ENCODE results near the gene USP47.

USP47 gene

DNA sequence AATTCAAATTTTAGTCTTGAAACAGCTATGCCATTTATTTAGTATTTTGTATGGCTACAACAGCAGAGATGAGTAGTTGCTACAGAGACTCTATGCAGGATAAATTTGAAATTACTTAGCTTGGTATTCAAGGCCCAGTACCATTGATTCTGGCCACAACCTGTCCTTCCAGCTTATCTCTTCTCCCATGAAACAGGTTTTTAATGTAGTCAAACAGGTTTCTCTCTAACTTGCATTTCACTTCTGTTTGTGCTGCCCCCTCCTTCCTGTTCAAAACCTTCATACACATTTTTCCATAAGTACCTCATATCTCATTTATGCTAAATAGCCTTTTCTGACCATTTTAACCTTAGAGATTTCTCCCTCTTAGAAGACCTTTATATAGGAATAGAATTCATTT is 3.3 kb downstream of the USP47 start:
- H3K27ac ChIP-seq = peak overlapping the region; percentile 99
- TF ChIP-seq, protein P1, sequence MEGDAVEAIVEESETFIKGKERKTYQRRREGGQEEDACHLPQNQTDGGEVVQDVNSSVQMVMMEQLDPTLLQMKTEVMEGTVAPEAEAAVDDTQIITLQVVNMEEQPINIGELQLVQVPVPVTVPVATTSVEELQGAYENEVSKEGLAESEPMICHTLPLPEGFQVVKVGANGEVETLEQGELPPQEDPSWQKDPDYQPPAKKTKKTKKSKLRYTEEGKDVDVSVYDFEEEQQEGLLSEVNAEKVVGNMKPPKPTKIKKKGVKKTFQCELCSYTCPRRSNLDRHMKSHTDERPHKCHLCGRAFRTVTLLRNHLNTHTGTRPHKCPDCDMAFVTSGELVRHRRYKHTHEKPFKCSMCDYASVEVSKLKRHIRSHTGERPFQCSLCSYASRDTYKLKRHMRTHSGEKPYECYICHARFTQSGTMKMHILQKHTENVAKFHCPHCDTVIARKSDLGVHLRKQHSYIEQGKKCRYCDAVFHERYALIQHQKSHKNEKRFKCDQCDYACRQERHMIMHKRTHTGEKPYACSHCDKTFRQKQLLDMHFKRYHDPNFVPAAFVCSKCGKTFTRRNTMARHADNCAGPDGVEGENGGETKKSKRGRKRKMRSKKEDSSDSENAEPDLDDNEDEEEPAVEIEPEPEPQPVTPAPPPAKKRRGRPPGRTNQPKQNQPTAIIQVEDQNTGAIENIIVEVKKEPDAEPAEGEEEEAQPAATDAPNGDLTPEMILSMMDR (conservative IDR thresholded peaks at IDR 0.05) = no peak

DNA sequence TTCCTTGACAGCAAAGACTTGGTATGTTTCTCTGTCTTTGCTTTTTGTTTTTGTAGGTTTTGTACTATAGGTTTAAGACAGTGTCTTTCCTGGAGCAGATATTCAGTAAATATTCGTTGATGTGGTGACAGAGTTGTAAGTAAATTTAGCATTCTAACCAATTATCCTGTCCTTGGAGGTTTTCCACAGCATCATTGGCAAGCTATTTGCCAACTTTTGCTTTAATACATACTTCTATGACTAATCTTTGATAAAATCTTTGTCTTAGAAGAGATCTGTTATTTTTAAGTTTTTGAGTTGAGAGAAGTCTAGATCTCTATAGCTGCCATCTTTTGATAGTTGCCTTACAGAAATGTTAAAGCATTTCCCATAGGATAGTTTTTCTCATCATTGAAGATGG is 3.8 kb downstream of the USP47 start:
- TF ChIP-seq, protein P1 (conservative IDR thresholded peaks at IDR 0.05) = no peak
- H3K27ac ChIP-seq = peak overlapping the region; percentile 99

DNA sequence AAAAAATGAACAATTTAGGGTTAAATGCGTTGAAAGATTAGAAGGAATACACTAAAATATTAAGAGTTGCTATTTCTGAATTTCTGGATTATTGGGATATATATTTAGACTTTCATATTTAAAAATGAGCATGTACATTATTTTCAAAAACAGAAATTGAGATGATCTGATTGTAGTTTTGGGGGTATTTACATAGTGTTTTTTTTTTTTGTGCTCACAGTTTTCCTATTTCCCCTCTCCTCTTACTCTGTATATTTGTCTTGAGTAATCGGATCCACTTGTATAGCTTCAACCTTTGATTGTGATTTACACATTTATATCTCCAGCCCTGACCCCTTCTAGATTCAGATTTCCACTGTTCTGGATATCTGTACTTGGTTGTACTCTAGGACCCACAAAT is 5.3 kb downstream of the USP47 start:
- H3K27ac ChIP-seq = no peak overlapping the region
- TF ChIP-seq, protein P1 (conservative IDR thresholded peaks at IDR 0.05) = no peak

DNA sequence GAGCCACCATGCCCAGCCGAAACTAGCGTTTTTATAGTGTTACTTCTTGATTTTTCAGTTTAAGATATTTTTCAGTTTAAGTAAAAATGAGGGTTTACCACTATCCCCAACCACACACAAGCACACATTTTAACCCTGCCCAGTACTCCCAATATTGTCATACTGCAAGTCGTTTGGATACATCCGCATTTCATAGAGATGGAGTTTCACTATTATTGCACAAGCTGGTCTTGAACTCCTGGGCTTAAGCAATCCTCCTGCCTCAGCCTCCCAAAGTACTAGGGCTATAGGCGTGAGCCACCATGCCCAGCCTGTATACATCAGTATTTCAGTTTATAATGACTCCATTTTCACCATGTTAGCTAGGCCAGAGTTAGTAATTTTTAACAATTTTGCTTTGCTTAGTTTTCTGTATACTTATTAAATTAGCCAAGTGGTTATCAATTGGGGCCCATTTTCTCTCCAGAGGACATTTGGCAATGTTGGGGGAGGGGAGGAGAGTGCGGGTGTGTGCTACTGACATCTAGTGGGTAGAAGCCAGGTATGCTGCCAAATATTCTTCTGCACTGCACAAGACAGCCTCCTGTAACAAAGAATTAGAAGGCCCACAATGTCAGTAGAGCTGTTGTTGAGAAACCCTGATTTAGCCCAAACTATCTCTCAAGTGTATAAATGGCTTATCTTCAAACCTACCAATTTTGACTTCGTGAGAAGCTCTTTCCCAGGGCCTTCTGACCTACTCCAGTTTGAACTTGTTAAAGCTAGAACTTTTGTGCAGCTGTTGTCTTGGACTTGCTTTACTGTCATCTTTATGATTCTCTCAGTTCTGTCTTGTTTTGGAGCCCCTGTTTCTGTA is 7.3 kb downstream of the USP47 start:
- TF ChIP-seq, protein P1 (conservative IDR thresholded peaks at IDR 0.05) = peak; percentile 86
- peak overlapping the region; percentile 26 for H3K27ac ChIP-seq

DNA sequence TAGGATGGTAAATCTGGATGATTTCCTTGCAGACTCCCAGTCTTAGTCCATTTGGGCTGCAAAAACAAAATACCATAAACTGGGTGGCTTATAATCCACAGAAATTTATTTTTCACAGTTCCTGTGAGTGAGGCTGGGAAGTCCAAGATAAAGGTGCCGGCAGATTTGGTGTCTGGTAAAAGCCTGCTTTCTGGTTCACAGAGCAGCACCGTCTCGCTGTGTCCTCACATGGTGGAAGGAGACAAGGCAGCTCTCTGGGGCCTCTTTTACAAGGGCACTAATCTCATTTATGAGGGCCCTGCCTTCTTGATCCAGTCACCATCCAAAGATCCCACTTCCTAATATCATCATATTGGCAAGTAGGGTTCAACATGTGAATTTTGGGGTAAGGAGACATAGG is 8.9 kb downstream of the USP47 start:
- TF ChIP-seq, protein P1 (conservative IDR thresholded peaks at IDR 0.05) = no peak

DNA sequence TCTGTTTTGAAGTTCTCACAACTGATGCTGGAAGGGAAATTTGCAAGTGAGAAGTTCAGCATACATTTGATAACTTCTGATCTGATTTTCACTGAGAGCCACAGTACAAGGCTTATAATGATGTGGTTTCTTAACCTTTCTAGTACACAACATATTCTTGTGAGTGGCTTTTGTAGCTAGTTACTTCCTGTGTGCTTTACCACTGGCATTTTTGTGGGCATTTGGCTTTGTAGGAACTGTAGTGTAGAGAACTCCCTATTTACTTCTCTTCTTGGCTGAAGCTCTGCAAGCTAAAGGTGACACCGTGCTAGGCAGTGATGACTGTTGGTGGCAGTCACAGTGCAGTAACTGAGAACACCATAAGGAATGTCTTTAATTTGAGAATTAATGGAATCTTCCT is 14.9 kb downstream of the USP47 start:
- H3K27ac ChIP-seq = no peak overlapping the region
- TF ChIP-seq, protein P1 (conservative IDR thresholded peaks at IDR 0.05) = no peak

More for the DNA sequence above, 8.9 kb downstream of the USP47 start:
- peak overlapping the region; percentile 26 for H3K27ac ChIP-seq

DNA sequence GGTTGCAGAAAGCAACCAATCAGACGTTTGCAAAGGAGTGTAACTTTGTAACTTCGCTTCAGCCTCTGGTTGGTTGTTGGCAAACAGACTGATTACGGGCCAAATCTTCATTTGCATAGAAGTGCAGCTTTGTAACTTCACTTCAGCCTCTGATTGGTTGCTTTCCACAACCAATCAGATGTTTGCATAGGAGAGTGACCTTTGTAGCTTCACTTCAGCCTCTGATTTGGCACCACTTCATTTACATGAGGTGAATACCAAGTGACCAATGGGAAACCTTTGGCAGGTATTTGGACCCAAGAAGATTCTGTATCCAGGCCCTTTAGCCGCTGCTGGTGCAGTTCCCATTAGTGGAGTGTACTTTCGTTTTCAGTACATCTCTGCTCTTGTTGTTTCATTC is 16.0 kb downstream of the USP47 start:
- TF ChIP-seq, protein P1 (conservative IDR thresholded peaks at IDR 0.05) = no peak
- H3K27ac ChIP-seq = no peak overlapping the region
